Activated CD4-positive, CD25-positive, alpha-beta regulatory T cell treated with anti-CD3 and anti-CD28 coated beads, Interleukin-2, amount 50 U/mL, for 24 hours (primary cell): Measurements from ENCODE around the gene UNC45B.
A peak's percentile ranks its signal among the peaks of the same experiment; 100 is the strongest.
"Not testable (repeated sequence)": the region's sequence is repeated elsewhere in the genome, so short reads cannot be mapped to it uniquely, and the experiment has no call there.

Experiments used
- ATAC-seq, 2 donors: fragments of 150-1000 bp; cut with Tn5 transposase; one replicate each; pipeline ENCODE4 v1.10.0; 2021; ENCODE audit warnings: mild to moderate bottlenecking in 1 of 2, moderate library complexity in 1 of 2

The UNC45B gene

GRCh38 chr17:35147375-35147905 lies at the start of gene UNC45B:
UNC45B (plus strand) TSS chr17:35147817; CDS start chr17:35148264, 447 bp downstream.
- no peak for ATAC-seq

GRCh38 chr17:35099908-35100307 lies 47.7 kb upstream of the UNC45B start:
- ATAC-seq: no peak

- no peak for ATAC-seq
Measured at GRCh38 chr17:35101036-35101435, 46.6 kb upstream of the UNC45B start.

- ATAC-seq: no peak
Measured at GRCh38 chr17:35101725-35102124, 45.9 kb upstream of the UNC45B start.

GRCh38 chr17:35103271-35103670 lies 44.3 kb upstream of the UNC45B start:
- ATAC-seq: no peak

GRCh38 chr17:35104844-35105450 lies 42.7 kb upstream of the UNC45B start:
- ATAC-seq: no peak

- ATAC-seq: not testable (repeated sequence)
Measured at GRCh38 chr17:35110791-35111190, 36.8 kb upstream of the UNC45B start.

GRCh38 chr17:35116845-35117244 lies 30.8 kb upstream of the UNC45B start:
- ATAC-seq: no peak

- ATAC-seq: peak in 1 of 2 donors; percentile 42
Measured at GRCh38 chr17:35117984-35118383, 29.6 kb upstream of the UNC45B start.

GRCh38 chr17:35119370-35120165 lies 28.0 kb upstream of the UNC45B start, which contains the start of gene RAD51D:
RAD51D (minus strand) TSS chr17:35119860; CDS start chr17:35119613, 247 bp downstream.
- ATAC-seq: peak; percentile 90 to 91

- no peak for ATAC-seq
Measured at GRCh38 chr17:35121315-35121714, 26.3 kb upstream of the UNC45B start, which contains the start of gene FNDC8. FNDC8 (plus strand) TSS chr17:35121615; CDS start chr17:35121694, 79 bp downstream.

GRCh38 chr17:35127751-35128514 lies 19.7 kb upstream of the UNC45B start:
- no peak for ATAC-seq

GRCh38 chr17:35129154-35129972 lies 18.3 kb upstream of the UNC45B start:
- no peak for ATAC-seq

- ATAC-seq: no peak
Measured at GRCh38 chr17:35129973-35130351, 17.7 kb upstream of the UNC45B start.

GRCh38 chr17:35130392-35130791 lies 17.2 kb upstream of the UNC45B start:
- no peak for ATAC-seq

GRCh38 chr17:35132099-35132498 lies 15.5 kb upstream of the UNC45B start:
- peak in 1 of 2 donors; percentile 15 for ATAC-seq

GRCh38 chr17:35132816-35133550 lies 14.6 kb upstream of the UNC45B start:
- no peak for ATAC-seq

GRCh38 chr17:35135322-35135721 lies 12.3 kb upstream of the UNC45B start:
- no peak for ATAC-seq

GRCh38 chr17:35138218-35138617 lies 9.4 kb upstream of the UNC45B start:
- no peak for ATAC-seq

- peak; percentile 96 to 97 for ATAC-seq
Measured at GRCh38 chr17:35141681-35142466, 5.7 kb upstream of the UNC45B start, which contains the start of gene NLE1. NLE1 (minus strand) TSS chr17:35142303; CDS start chr17:35142275, 28 bp downstream.

- no peak for ATAC-seq
Measured at GRCh38 chr17:35142467-35142796, 5.2 kb upstream of the UNC45B start.
